Body of pancreas (tissue), 4 donors: ENCODE data around the gene MAP3K21. TPM values are rescaled to one million over a fixed set of nuclear protein-coding genes. Genes with fewer than 3 reads are reported as not detected.

Experiments used
- ATAC-seq: fragments of 150-250 bp; one replicate; pipeline ENCODE4 v1.9.1; 2016
- DNase-seq, 4 donors: peaks; one replicate each; pipeline ENCODE4 v3.0.0-alpha.2; 2019
- H3K27ac ChIP-seq, 4 donors: fragments of 200-600 bp; sonication (generic); 1 replicate in 3 of 4; 2 replicates in 1 of 4; pipeline versions ENCODE4 v1.5.1 to v1.6.1; 2016 to 2019; ENCODE audit warnings: mild to moderate bottlenecking in 1 of 4, mixed read lengths in 1 of 4, moderate library complexity in 1 of 4
- H3K27me3 ChIP-seq, 2 donors: fragments of 200-600 bp; sonication (generic); one replicate each; pipeline ENCODE4 v1.6.0; 2016; ENCODE audit warnings: mild to moderate bottlenecking in 1 of 2
- H3K36me3 ChIP-seq, 2 donors: fragments of 200-600 bp; sonication (generic); replicated peaks in 1 of 2; 2 replicates each; pipeline ENCODE4 v1.5.1; 2016; ENCODE audit warnings: low read depth in 2 of 2; ENCODE audit not compliant: insufficient read depth in 1 of 2
- H3K4me1 ChIP-seq: fragments of 200-600 bp; sonication (generic); one replicate; pipeline ENCODE4 v1.6.0; 2016
- H3K4me3 ChIP-seq, 2 donors: fragments of 200-600 bp; sonication (generic); 1 replicate in 1 of 2; 2 replicates in 1 of 2; pipeline ENCODE4 v1.5.1; 2016 to 2019
- H3K9me3 ChIP-seq, 3 donors: fragments of 200-600 bp; sonication (generic); 1 replicate in 2 of 3; 2 replicates in 1 of 3; pipeline ENCODE4 v1.5.1; 2016
- CTCF ChIP-seq, 7 experiments: fragments of 450-650 bp in 4 of 7; fragments of 200-600 bp in 3 of 7; sonication (generic) in 3 of 7; IDR thresholded peaks; one replicate each; pipeline ENCODE4 v1.5.1; 2016 to 2019; ENCODE audit warnings: antibody characterized with exemption in 7 of 7
- POLR2A ChIP-seq, 3 donors: fragments of 450-650 bp; IDR thresholded peaks; one replicate each; pipeline ENCODE4 v1.6.1; 2016; ENCODE audit warnings: antibody characterized with exemption in 3 of 3, mild to moderate bottlenecking in 2 of 3
- WGBS, 2 donors: methylation state at CpG; one replicate each; pipeline ENCODE4 v1.1.5; 2017; 5-methylcytosine and 5-hydroxymethylcytosine counted together
- intact Hi-C: fragments of 100-400 bp; cut with DNase I; formaldehyde crosslinking; loops from one replicate; pipeline ENCODE4 v1.15.1; 2023
- total RNA-seq, 2 donors: library from RNA; depleted of rRNA; stranded (reverse); fragments of >200 nt; gene quantifications; one replicate each; pipeline ENCODE4 v1.1.0, GENCODE V29; 2016

Gene MAP3K21
- total RNA-seq, 2 donors from 2014 or later: 40.2 to 62.3 TPM

DNA sequence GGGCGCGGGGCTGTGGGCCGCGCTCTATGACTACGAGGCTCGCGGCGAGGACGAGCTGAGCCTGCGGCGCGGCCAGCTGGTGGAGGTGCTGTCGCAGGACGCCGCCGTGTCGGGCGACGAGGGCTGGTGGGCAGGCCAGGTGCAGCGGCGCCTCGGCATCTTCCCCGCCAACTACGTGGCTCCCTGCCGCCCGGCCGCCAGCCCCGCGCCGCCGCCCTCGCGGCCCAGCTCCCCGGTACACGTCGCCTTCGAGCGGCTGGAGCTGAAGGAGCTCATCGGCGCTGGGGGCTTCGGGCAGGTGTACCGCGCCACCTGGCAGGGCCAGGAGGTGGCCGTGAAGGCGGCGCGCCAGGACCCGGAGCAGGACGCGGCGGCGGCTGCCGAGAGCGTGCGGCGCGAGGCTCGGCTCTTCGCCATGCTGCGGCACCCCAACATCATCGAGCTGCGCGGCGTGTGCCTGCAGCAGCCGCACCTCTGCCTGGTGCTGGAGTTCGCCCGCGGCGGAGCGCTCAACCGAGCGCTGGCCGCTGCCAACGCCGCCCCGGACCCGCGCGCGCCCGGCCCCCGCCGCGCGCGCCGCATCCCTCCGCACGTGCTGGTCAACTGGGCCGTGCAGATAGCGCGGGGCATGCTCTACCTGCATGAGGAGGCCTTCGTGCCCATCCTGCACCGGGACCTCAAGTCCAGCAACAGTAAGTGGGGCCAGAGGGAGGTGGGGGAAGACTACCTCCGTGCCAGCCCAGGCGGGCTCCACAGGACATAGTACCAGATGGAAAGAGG lies 808 bp downstream of the MAP3K21 start:
- intact Hi-C loops: no loop called here
- ATAC-seq (peak; percentile 28), DNase-seq (peak; percentile 43 to 64 (median 53))
- Histone ChIP-seq H3K9me3 (no peaks in the 10 kb centered on the region), H3K4me3 (peak overlapping the region; percentile 77 to 78), H3K36me3 (no peaks in the 10 kb centered on the region), H3K4me1 (peaks cover 34% of the 10 kb centered on the region), H3K27me3 (no peaks in the 10 kb centered on the region), H3K27ac (peak overlapping the region; percentile 96 to 98 (median 98))
- no peak for TF ChIP-seq POLR2A (IDR thresholded peaks at IDR 0.05)
- no peak for TF ChIP-seq CTCF (IDR thresholded peaks at IDR 0.05)
- WGBS, 2 donors: 0 to 1% methylated on average over 4 to 70 of the region's 96 CpGs

DNA sequence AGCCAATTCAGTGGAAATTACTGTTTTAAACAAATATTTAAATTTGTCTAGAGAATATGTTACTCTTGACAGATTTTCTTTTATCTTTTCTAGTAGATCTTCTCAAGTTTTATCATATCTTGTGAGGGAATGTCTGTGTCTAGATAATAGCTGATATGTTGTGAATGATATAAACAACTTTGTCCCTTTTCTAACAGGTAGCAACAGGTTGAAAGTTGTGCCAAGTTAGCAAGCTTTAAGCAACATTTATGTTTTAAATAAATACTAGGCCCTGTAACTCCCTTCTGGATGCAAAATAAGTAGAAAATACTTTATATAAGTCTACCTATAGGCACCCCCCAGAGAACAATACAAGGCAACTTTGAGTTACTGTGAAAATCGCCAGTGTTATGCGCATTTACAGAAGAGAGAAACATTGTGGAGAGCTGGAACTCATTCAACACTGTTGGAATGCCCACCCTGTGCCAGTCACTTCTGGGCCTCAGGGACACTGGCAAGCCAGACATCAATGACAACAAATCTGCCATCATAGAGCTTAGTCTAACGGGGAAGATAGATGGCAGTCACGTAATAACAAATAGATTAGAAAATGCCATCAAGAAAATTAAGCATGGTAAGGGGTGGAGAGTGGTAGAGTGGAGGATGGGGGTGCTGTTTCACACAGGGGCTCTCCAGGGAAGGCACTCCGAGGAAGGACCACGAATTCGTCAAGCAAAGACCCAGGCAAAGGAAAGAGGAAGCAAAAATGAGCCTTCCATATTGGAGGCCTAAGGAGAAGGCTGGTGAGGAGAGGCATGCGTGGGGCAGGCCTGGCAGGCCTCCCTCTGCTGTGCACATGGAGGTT lies 4.4 kb downstream of the MAP3K21 start:
- no peaks in the 10 kb centered on the region for H3K27me3 ChIP-seq
- H3K9me3 ChIP-seq: no peaks in the 10 kb centered on the region
- H3K4me1 ChIP-seq: peaks cover 49% of the 10 kb centered on the region
- intact Hi-C loops: no loop called here
- no peak for ATAC-seq
- 46 to 56% methylated on average over 8 of the region's 8 CpGs for WGBS, 2 donors
- H3K4me3 ChIP-seq: no peak overlapping the region
- no peak for DNase-seq
- H3K27ac ChIP-seq: peak overlapping the region; percentile 2 to 98 (median 32)
- no peaks in the 10 kb centered on the region for H3K36me3 ChIP-seq
- TF ChIP-seq CTCF (IDR thresholded peaks at IDR 0.05) (no peak), POLR2A (IDR thresholded peaks at IDR 0.05) (no peak)

DNA sequence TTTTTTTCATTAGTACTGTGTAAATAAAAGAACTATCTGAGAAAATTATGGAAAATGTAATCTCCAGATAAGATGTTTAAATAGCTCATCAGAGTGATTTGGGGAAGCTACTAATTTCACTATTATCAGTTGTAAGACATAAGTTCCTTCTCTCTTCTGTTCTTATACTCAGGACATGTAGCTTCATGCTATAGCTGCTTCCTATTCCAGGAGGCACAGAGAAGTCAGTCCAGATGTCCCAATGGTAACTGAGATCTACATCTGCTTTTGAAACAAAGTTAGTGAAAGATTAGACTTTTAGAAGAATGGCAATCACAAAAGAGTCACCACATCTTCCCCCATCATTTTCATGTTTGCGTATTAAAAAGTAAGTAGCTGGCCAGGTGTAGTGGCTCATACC lies 5.6 kb downstream of the MAP3K21 start:
- H3K36me3 ChIP-seq: no peaks in the 10 kb centered on the region
- H3K27me3 ChIP-seq: no peaks in the 10 kb centered on the region
- 63 to 92% methylated on average over 1 of the region's 1 CpG for WGBS, 2 donors
- no peak for TF ChIP-seq CTCF (IDR thresholded peaks at IDR 0.05)
- no peak for TF ChIP-seq POLR2A (IDR thresholded peaks at IDR 0.05)
- H3K4me3 ChIP-seq: no peak overlapping the region
- H3K9me3 ChIP-seq: no peaks in the 10 kb centered on the region
- no peak for DNase-seq
- peak overlapping the region in 2 of 4 donors; percentile 32 to 98 for H3K27ac ChIP-seq
- intact Hi-C loops: no loop called here
- H3K4me1 ChIP-seq: peaks cover 61% of the 10 kb centered on the region
- no peak for ATAC-seq

- intact Hi-C loops: no loop called here
- H3K27ac ChIP-seq: peak overlapping the region in 3 of 4 donors; percentile 19 to 47 (median 29)
- no peaks in the 10 kb centered on the region for H3K9me3 ChIP-seq
- ATAC-seq: peak; percentile 25
- peaks cover 70% of the 10 kb centered on the region for H3K4me1 ChIP-seq
- H3K27me3 ChIP-seq: no peaks in the 10 kb centered on the region
- no peak overlapping the region for H3K4me3 ChIP-seq
- no peaks in the 10 kb centered on the region for H3K36me3 ChIP-seq
- no peak for DNase-seq
- 55 to 57% methylated on average over 2 to 7 of the region's 7 CpGs for WGBS, 2 donors
- TF ChIP-seq POLR2A (IDR thresholded peaks at IDR 0.05): no peak
- TF ChIP-seq CTCF (IDR thresholded peaks at IDR 0.05): no peak
Observed at GRCh38 chr1:233334092-233334491, 6.6 kb downstream of the MAP3K21 start.
